Measurements from ENCODE around the gene RAPGEFL1.

RAPGEFL1 gene, protein sequence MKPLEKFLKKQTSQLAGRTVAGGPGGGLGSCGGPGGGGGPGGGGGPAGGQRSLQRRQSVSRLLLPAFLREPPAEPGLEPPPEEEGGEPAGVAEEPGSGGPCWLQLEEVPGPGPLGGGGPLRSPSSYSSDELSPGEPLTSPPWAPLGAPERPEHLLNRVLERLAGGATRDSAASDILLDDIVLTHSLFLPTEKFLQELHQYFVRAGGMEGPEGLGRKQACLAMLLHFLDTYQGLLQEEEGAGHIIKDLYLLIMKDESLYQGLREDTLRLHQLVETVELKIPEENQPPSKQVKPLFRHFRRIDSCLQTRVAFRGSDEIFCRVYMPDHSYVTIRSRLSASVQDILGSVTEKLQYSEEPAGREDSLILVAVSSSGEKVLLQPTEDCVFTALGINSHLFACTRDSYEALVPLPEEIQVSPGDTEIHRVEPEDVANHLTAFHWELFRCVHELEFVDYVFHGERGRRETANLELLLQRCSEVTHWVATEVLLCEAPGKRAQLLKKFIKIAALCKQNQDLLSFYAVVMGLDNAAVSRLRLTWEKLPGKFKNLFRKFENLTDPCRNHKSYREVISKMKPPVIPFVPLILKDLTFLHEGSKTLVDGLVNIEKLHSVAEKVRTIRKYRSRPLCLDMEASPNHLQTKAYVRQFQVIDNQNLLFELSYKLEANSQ

DNA sequence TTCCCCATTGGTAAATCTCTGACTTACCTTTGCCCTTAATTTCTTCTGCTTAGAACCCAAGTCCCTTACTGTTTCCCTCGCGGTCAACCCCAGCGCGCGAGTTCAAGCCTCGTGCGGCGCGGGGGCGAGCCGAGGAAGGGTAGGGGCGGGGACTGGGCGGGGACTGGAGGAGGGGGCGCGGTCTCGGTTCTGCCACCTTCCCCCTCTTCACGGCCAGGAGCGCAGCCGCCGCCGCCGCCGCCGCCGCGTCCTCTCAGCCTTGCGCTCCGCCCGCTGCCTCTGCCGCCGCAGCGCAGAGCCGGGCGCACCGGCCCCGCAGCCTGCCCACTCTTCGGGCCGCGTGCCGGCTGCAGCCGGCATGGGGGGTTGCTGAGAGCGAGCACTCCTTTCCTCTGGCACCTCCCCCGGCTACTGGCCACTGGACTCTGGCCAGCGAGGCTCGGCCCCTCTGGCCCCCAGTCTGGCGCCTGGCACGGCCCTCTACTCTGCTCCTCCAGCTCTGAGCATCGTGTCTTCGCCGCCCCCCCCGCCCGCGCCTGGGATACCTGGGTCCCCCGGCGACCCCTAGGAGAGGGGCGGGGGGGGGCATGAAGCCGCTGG lies at the start of gene RAPGEFL1:
TSS of gene RAPGEFL1 (plus strand) at position 196 of the 600 bp plus-strand sequence. CDS start at position 588, 392 bp downstream.
- H3K9ac ChIP-seq, result peak within 1 kb of the TSS; percentile 53
- H2AFZ ChIP-seq (ENCODE audit: low read depth), result peak within 1 kb of the TSS; percentile 74
- no peaks in the 10 kb centered on the region for H4K20me1 ChIP-seq (ENCODE audit: insufficient read depth)
- H3K4me3 ChIP-seq (IDR thresholded peaks at IDR 0.05; ENCODE audit: insufficient read depth, low read depth, low read length), result no peak within 1 kb of the TSS
- no peaks in the 10 kb centered on the region for H3K79me2 ChIP-seq (ENCODE audit: insufficient read depth, low read depth)
- H3K27ac ChIP-seq, result peak within 1 kb of the TSS; percentile 24; the same call in 1 of the 2 replicates
- no peaks in the 10 kb centered on the region for H3K36me3 ChIP-seq (ENCODE audit: insufficient read depth)
- no peaks in the 10 kb centered on the region for H3K27me3 ChIP-seq (ENCODE audit: insufficient read depth, low read depth)
- H3K4me1 ChIP-seq (ENCODE audit: low read depth, poor library complexity, severe bottlenecking), result peaks cover 11% of the 10 kb centered on the region
- TF ChIP-seq, protein P1, sequence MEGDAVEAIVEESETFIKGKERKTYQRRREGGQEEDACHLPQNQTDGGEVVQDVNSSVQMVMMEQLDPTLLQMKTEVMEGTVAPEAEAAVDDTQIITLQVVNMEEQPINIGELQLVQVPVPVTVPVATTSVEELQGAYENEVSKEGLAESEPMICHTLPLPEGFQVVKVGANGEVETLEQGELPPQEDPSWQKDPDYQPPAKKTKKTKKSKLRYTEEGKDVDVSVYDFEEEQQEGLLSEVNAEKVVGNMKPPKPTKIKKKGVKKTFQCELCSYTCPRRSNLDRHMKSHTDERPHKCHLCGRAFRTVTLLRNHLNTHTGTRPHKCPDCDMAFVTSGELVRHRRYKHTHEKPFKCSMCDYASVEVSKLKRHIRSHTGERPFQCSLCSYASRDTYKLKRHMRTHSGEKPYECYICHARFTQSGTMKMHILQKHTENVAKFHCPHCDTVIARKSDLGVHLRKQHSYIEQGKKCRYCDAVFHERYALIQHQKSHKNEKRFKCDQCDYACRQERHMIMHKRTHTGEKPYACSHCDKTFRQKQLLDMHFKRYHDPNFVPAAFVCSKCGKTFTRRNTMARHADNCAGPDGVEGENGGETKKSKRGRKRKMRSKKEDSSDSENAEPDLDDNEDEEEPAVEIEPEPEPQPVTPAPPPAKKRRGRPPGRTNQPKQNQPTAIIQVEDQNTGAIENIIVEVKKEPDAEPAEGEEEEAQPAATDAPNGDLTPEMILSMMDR (conservative IDR thresholded peaks at IDR 0.05; ENCODE audit: low read depth, low read length), result no peak
- peak within 1 kb of the TSS; percentile 90 for H3K4me2 ChIP-seq

DNA sequence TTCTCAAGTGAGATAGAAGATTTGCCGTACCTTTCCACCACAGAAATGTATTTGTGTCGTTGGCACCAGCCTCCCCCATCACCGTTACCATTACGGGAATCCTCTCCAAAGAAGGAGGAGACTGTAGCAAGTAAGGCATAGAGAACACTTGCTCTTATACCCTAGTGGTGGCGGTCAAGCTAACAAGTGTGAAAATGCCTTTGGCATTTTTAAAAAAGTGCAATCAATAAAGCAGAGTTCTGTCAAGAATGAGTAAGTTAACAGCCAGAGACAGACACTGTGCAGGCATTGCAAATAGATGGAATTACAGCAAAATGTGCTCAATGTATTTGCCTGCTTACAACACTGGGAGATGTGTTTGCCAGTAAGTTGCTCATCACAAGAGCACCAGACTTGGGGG lies 47.8 kb upstream of the RAPGEFL1 start:
- H3K4me3 ChIP-seq (IDR thresholded peaks at IDR 0.05; ENCODE audit: insufficient read depth, low read depth, low read length), result no peak overlapping the region
- H3K36me3 ChIP-seq (ENCODE audit: insufficient read depth), result peaks cover 12% of the 10 kb centered on the region; the same call in 1 of the 2 replicates
- no peak overlapping the region for H3K4me2 ChIP-seq
- H3K9ac ChIP-seq, result no peak overlapping the region
- H3K27ac ChIP-seq, result no peak overlapping the region
- H3K79me2 ChIP-seq (ENCODE audit: insufficient read depth, low read depth), result peaks cover 51% of the 10 kb centered on the region
- no peak overlapping the region for H2AFZ ChIP-seq (ENCODE audit: low read depth)
- peaks cover 23% of the 10 kb centered on the region for H3K4me1 ChIP-seq (ENCODE audit: low read depth, poor library complexity, severe bottlenecking)
- peaks cover 8% of the 10 kb centered on the region for H4K20me1 ChIP-seq (ENCODE audit: insufficient read depth)
- TF ChIP-seq, protein P1 (conservative IDR thresholded peaks at IDR 0.05; ENCODE audit: low read depth, low read length), result 0 out of 2 replicates have a peak, but pooled peaks have one; percentile 15
- no peaks in the 10 kb centered on the region for H3K27me3 ChIP-seq (ENCODE audit: insufficient read depth, low read depth)

DNA sequence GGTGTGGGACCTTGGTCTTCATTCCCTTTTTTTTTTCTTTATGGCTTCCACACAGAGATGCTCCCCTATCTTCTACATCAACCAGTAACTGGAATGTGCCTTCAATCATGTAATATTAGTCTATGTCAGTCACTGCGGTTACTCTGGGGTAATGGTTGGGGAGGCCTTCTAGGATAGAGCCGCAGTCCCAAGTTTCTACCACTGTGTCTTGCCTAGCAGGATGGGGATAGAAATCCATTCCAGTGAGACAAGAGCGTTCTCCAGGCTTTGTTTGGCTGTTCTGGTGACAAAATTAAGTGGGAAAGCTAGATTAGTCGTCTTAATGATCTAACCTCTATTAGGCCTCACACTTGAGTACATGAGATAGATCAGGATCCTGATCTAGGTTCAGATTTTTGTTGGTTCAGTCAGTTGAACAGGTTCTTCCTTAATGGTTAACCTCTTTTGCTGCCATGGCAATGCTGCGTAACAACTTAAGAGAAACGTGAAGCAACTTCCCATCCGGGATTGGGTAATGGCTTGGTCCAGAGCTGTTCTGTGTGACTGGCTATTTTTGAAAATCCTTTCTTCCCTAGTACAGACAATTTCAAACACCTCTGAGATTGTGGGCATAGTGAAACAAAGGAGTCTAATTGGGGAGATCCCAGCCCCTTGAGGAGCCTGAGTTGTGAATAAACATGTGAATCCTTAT lies 46.8 kb upstream of the RAPGEFL1 start:
- H3K36me3 ChIP-seq (ENCODE audit: insufficient read depth), result peaks cover 12% of the 10 kb centered on the region; the same call in 1 of the 2 replicates
- peaks cover 44% of the 10 kb centered on the region for H3K79me2 ChIP-seq (ENCODE audit: insufficient read depth, low read depth)
- no peak overlapping the region for H3K4me3 ChIP-seq (IDR thresholded peaks at IDR 0.05; ENCODE audit: insufficient read depth, low read depth, low read length)
- H3K9ac ChIP-seq, result no peak overlapping the region
- TF ChIP-seq, protein P1 (conservative IDR thresholded peaks at IDR 0.05; ENCODE audit: low read depth, low read length), result no peak
- H3K27ac ChIP-seq, result no peak overlapping the region
- H2AFZ ChIP-seq (ENCODE audit: low read depth), result no peak overlapping the region
- H3K4me2 ChIP-seq, result no peak overlapping the region
- peaks cover 22% of the 10 kb centered on the region for H3K4me1 ChIP-seq (ENCODE audit: low read depth, poor library complexity, severe bottlenecking)
- H3K27me3 ChIP-seq (ENCODE audit: insufficient read depth, low read depth), result no peaks in the 10 kb centered on the region
- no peaks in the 10 kb centered on the region for H4K20me1 ChIP-seq (ENCODE audit: insufficient read depth)

DNA sequence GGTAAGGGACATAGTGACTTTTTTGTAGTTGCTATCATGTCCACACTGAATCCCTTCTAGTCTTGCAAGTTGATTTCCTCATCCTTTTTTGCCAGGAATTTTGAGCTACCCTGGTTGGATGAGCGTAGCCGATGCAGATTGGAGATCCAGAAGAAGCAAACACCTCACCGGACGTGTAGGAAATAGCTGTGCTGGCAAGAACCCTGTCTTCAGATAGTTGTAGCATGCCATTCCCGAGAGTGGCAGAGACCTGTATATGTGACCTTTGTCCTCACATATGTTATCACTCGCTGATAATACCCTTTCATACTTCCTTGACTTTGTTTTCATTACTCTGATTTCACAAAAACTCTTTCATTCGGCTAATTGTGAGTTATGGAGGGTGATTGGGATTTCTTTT lies 43.1 kb upstream of the RAPGEFL1 start:
- Histone ChIP-seq H3K79me2 (ENCODE audit: insufficient read depth, low read depth) (peaks cover 49% of the 10 kb centered on the region), H3K9ac (no peak overlapping the region), H4K20me1 (ENCODE audit: insufficient read depth) (no peaks in the 10 kb centered on the region), H2AFZ (ENCODE audit: low read depth) (no peak overlapping the region), H3K36me3 (ENCODE audit: insufficient read depth) (peaks cover 3% of the 10 kb centered on the region; the same call in 1 of the 2 replicates), H3K4me2 (no peak overlapping the region), H3K27ac (no peak overlapping the region), H3K27me3 (ENCODE audit: insufficient read depth, low read depth) (no peaks in the 10 kb centered on the region), H3K4me3 (IDR thresholded peaks at IDR 0.05; ENCODE audit: insufficient read depth, low read depth, low read length) (no peak overlapping the region), H3K4me1 (ENCODE audit: low read depth, poor library complexity, severe bottlenecking) (peaks cover 45% of the 10 kb centered on the region)
- TF ChIP-seq, protein P1 (conservative IDR thresholded peaks at IDR 0.05; ENCODE audit: low read depth, low read length), result no peak
